Measurements from ENCODE around the gene SERPINE2.

The SERPINE2 gene

GRCh38 chr2:224011837-224012236 is 27.2 kb downstream of the SERPINE2 start:
- no peaks in the 10 kb centered on the region for H3K9me3 ChIP-seq (ENCODE audit: insufficient read depth, low read depth, low read length)
- H3K4me1 ChIP-seq (ENCODE audit: insufficient read depth, low read length, poor library complexity, severe bottlenecking) = peaks cover 5% of the 10 kb centered on the region
- H4K20me1 ChIP-seq (ENCODE audit: insufficient read depth, low read length, poor library complexity, severe bottlenecking) = no peaks in the 10 kb centered on the region
- no peaks in the 10 kb centered on the region for H3K27me3 ChIP-seq (ENCODE audit: insufficient read depth, low read length, poor library complexity, severe bottlenecking)
- no peaks in the 10 kb centered on the region for H3K79me2 ChIP-seq (ENCODE audit: insufficient read depth, low read length)
- no peak overlapping the region for H2AFZ ChIP-seq (ENCODE audit: low read length)
- no peaks in the 10 kb centered on the region for H3F3A ChIP-seq (ENCODE audit: low read depth)
- no peaks in the 10 kb centered on the region for H3K36me3 ChIP-seq (ENCODE audit: insufficient read depth, low read length)
- no peak overlapping the region for H3K4me2 ChIP-seq (ENCODE audit: low read depth, low read length, poor library complexity, severe bottlenecking)
- no peak for TF ChIP-seq CTCF (conservative IDR thresholded peaks at IDR 0.05; ENCODE audit: low read length)
- TF ChIP-seq EZH2phosphoT487 (IDR thresholded peaks at IDR 0.05; ENCODE audit: borderline replicate concordance) = no peak
- H3K9ac ChIP-seq (ENCODE audit: low read depth, low read length, poor library complexity, severe bottlenecking) = no peak overlapping the region
- no peak overlapping the region for H3K4me3 ChIP-seq (ENCODE audit: low read length, poor library complexity, severe bottlenecking)
- no peaks in the 10 kb centered on the region for H3K9me2 ChIP-seq (replicated peaks; ENCODE audit: low read depth, low read length)

DNA sequence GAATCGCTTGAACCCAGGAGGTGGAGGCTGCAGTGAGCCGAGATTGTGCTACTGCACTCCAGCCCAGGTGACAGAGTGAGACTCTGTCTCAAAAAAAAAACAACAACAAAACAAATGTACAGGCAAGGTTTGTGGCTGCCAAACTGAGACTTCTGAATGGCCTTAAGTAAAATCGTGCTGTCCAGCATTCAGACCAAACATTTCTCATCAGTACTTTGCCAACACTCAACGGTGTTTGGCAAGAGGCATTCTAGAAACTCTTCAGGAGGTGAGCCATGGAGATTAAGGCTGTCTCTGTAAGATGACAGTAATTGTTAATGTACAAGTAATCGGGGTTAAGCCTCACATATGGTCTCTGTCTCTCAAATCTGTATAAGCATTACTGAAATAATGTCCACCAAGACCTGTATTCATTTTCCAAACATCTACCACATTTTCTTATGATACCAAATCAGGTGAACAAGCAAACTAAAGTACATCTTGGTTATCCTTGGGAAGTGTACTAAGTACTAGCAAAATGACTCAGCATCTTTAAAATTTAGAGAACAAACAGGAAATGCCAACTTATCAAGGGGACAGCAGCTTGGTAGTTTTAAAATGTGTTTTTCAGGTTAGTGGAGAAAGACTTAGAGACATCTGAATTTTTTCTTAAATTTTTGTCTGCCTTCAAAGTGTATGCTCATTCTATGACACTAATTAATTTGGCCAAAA is 29.3 kb downstream of the SERPINE2 start:
- Histone ChIP-seq H3K9me2 (replicated peaks; ENCODE audit: low read depth, low read length) (no peaks in the 10 kb centered on the region), H3K9me3 (ENCODE audit: insufficient read depth, low read depth, low read length) (no peaks in the 10 kb centered on the region), H3K4me1 (ENCODE audit: insufficient read depth, low read length, poor library complexity, severe bottlenecking) (no peaks in the 10 kb centered on the region), H4K20me1 (ENCODE audit: insufficient read depth, low read length, poor library complexity, severe bottlenecking) (no peaks in the 10 kb centered on the region), H3K27me3 (ENCODE audit: insufficient read depth, low read length, poor library complexity, severe bottlenecking) (no peaks in the 10 kb centered on the region), H3K4me3 (ENCODE audit: low read length, poor library complexity, severe bottlenecking) (no peak overlapping the region), H3F3A (ENCODE audit: low read depth) (no peaks in the 10 kb centered on the region), H3K4me2 (ENCODE audit: low read depth, low read length, poor library complexity, severe bottlenecking) (no peak overlapping the region), H3K36me3 (ENCODE audit: insufficient read depth, low read length) (no peaks in the 10 kb centered on the region), H2AFZ (ENCODE audit: low read length) (no peak overlapping the region), H3K9ac (ENCODE audit: low read depth, low read length, poor library complexity, severe bottlenecking) (no peak overlapping the region), H3K79me2 (ENCODE audit: insufficient read depth, low read length) (no peaks in the 10 kb centered on the region)
- TF ChIP-seq EZH2phosphoT487 (IDR thresholded peaks at IDR 0.05; ENCODE audit: borderline replicate concordance) (no peak), CTCF (conservative IDR thresholded peaks at IDR 0.05; ENCODE audit: low read length) (no peak)

GRCh38 chr2:224008702-224009261 is 30.3 kb downstream of the SERPINE2 start:
- Histone ChIP-seq H3K79me2 (ENCODE audit: insufficient read depth, low read length) (no peaks in the 10 kb centered on the region), H3K4me1 (ENCODE audit: insufficient read depth, low read length, poor library complexity, severe bottlenecking) (no peaks in the 10 kb centered on the region)

More at GRCh38 chr2:224008702-224009261, 30.3 kb downstream of the SERPINE2 start:
- no peaks in the 10 kb centered on the region for H3K27me3 ChIP-seq (ENCODE audit: insufficient read depth, low read length, poor library complexity, severe bottlenecking)
- H4K20me1 ChIP-seq (ENCODE audit: insufficient read depth, low read length, poor library complexity, severe bottlenecking) = no peaks in the 10 kb centered on the region
- no peak overlapping the region for H3K4me3 ChIP-seq (ENCODE audit: low read length, poor library complexity, severe bottlenecking)
- H3K9me2 ChIP-seq (replicated peaks; ENCODE audit: low read depth, low read length) = no peaks in the 10 kb centered on the region
- no peaks in the 10 kb centered on the region for H3K9me3 ChIP-seq (ENCODE audit: insufficient read depth, low read depth, low read length)
- TF ChIP-seq CTCF (conservative IDR thresholded peaks at IDR 0.05; ENCODE audit: low read length) (no peak), EZH2phosphoT487 (IDR thresholded peaks at IDR 0.05; ENCODE audit: borderline replicate concordance) (no peak)
- H2AFZ ChIP-seq (ENCODE audit: low read length) = no peak overlapping the region
- no peak overlapping the region for H3K4me2 ChIP-seq (ENCODE audit: low read depth, low read length, poor library complexity, severe bottlenecking)
- no peak overlapping the region for H3K9ac ChIP-seq (ENCODE audit: low read depth, low read length, poor library complexity, severe bottlenecking)
- no peaks in the 10 kb centered on the region for H3F3A ChIP-seq (ENCODE audit: low read depth)
- no peaks in the 10 kb centered on the region for H3K36me3 ChIP-seq (ENCODE audit: insufficient read depth, low read length)
